ENCODE data around the gene INPP5A. TPM values are rescaled to one million over a fixed set of nuclear protein-coding genes. Genes with fewer than 3 reads are reported as not detected.

Gene INPP5A
- total RNA-seq, 1 donor from 2014 or later, result 29.5 TPM

DNA sequence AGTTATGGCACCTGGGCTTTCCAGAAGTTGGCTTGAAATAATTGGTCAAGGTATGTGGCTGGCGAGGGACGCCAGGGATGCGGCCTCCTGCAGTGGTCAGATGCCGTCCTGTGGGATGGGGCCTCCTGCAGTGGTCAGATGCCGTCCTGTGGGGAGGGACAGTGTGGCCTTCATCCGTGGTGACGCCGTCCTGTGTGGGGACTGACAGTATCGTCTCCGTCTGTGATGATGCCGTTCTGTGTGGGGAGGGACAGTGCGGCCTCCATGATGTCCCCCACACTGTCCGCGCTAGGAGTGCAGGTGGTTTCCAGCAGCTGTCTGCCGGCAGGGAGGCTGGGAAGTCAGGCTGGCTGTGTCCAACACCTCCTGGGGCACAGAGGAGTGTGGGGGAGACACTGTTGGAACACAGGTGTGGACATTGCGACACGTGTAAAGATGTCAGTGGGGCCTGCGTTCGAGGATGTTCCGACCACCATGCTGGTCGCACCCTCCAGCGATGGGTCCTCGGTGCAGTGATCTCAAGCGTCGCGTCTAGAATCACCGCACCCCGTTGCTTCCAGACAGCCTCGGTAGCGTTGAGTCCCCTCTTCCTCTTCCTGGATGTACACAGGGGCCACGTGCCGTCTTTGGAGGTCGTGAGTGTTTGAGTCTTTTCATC is 52.6 kb downstream of the INPP5A start:
- FAIRE-seq, result no peak
- Histone ChIP-seq H3K4me3 (ENCODE audit: low read depth, low read length) (no peak overlapping the region), H3K27me3 (ENCODE audit: control insufficient read depth, insufficient read depth, low read length) (no peaks in the 10 kb centered on the region), H3K36me3 (ENCODE audit: control insufficient read depth, insufficient read depth, low read length) (no peaks in the 10 kb centered on the region)
- TF ChIP-seq, protein P1, sequence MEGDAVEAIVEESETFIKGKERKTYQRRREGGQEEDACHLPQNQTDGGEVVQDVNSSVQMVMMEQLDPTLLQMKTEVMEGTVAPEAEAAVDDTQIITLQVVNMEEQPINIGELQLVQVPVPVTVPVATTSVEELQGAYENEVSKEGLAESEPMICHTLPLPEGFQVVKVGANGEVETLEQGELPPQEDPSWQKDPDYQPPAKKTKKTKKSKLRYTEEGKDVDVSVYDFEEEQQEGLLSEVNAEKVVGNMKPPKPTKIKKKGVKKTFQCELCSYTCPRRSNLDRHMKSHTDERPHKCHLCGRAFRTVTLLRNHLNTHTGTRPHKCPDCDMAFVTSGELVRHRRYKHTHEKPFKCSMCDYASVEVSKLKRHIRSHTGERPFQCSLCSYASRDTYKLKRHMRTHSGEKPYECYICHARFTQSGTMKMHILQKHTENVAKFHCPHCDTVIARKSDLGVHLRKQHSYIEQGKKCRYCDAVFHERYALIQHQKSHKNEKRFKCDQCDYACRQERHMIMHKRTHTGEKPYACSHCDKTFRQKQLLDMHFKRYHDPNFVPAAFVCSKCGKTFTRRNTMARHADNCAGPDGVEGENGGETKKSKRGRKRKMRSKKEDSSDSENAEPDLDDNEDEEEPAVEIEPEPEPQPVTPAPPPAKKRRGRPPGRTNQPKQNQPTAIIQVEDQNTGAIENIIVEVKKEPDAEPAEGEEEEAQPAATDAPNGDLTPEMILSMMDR (IDR thresholded peaks at IDR 0.05; ENCODE audit: insufficient read depth, low read length, severe bottlenecking), result no peak
- DNase-seq (ENCODE audit: low read depth), result no peak

DNA sequence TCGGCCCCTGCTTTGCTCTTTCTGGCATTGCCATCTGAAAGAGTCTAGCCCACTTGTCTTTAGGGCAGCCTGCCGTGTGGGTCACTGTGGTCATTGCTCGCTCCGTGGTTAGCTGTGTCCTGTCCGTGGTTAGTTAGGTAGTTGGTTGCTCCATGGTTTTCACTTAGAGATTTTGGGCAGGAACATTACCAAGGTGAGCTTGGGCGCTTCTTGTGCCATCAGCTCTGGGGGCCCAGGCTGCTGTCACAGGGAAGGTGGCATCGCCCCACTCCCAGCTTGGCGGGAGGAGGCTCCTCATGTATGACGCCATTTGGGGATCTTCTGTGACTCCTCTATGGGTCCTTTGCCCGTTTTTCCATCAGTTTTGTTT is 53.1 kb downstream of the INPP5A start:
- Histone ChIP-seq H3K36me3 (ENCODE audit: control insufficient read depth, insufficient read depth, low read length) (no peaks in the 10 kb centered on the region), H3K27me3 (ENCODE audit: control insufficient read depth, insufficient read depth, low read length) (no peaks in the 10 kb centered on the region), H3K4me3 (ENCODE audit: low read depth, low read length) (no peak overlapping the region)
- TF ChIP-seq, protein P1 (IDR thresholded peaks at IDR 0.05; ENCODE audit: insufficient read depth, low read length, severe bottlenecking), result no peak
- FAIRE-seq, result no peak
- DNase-seq (ENCODE audit: low read depth), result no peak

DNA sequence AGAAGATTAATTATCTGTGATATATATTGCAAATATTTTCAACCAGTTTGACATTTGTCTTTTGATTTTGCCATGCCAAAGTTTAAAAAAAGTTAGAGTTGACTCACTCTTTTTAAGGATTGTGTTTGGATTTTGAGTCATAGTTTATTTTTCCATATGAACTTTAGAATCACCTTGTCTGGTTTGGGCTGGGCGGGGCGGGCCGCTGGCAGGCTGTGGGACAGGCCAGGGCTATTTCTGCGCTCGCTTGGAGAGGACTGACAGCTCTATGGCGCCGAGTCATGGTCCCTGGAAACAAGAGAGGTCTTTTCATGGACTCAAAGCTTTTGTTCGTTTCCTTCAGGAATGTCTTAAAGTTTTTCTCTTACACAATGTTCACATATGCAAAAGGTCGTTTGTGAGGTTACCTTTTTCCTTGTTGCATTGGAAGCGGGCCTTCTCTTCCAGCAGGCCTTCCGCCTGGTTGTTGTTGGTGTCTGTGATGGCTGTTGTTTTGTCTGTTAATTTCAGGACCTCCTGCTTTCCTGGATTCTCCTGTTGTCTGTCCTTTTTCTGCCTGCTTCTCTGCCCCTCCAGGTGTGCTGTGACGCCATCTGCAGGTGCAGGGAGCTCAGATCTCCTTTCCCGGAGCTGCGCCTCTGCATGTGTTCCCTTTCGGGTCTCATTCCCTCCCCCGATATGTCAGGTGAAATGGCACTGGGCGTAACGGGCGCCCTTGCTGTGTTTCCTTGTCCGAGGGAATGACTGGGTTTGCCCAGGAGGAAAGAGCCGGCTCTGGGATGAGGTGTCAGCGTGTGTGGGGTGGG is 53.8 kb downstream of the INPP5A start:
- DNase-seq (ENCODE audit: low read depth), result peak; percentile 86
- FAIRE-seq, result no peak
- Histone ChIP-seq H3K36me3 (ENCODE audit: control insufficient read depth, insufficient read depth, low read length) (no peaks in the 10 kb centered on the region), H3K27me3 (ENCODE audit: control insufficient read depth, insufficient read depth, low read length) (no peaks in the 10 kb centered on the region), H3K4me3 (ENCODE audit: low read depth, low read length) (no peak overlapping the region)
- TF ChIP-seq, protein P1 (IDR thresholded peaks at IDR 0.05; ENCODE audit: insufficient read depth, low read length, severe bottlenecking), result peak; percentile 15

DNA sequence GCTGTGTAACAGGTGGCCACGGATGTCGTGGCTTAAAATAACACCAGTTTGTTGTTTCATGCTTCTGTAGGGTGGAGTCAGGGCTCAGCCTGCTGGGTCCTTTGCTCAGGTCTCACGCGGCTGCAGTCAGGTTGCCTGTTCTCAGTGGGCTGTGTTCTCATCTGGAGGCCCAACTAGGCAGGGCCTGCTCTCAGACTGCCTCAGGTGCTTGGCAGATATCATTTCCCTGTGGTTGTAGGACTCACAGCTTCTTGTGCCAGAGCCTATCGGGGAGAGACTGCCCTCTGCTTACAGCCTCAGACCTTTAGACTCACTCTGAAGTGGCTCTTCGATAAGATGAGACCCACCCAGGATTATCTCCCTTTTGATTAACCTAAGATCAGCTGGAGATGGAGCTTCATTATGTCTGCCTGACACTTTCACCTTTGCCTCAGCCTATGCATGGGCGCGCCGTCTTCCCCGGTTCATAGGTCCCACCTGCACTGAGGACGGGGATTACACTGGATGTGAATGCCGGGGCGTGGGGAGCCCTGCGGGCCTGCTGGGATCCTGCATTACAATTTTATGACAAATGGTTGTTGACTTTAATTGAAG is 55.3 kb downstream of the INPP5A start:
- no peak overlapping the region for H3K4me3 ChIP-seq (ENCODE audit: low read depth, low read length)
- no peaks in the 10 kb centered on the region for H3K27me3 ChIP-seq (ENCODE audit: control insufficient read depth, insufficient read depth, low read length)

DNA sequence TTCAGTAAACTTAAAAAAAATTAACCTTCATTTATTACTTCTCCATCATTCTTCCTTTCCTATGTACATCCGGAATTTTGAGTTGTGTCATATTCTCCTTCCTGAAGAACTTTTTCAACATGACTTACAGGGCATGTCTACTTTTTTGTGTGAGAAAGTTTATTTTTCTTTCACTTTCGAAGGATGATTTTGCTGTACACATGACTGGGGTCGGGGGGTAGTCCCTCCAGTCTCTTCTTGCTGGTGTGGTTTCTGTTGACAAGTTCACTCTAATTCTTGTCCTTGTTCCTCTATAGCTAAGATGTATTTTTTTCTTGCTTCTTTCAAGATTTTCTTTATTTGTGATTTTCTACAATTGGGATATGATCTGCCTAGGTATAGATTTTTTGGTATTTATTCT is 55.8 kb downstream of the INPP5A start:
- Histone ChIP-seq H3K27me3 (ENCODE audit: control insufficient read depth, insufficient read depth, low read length) (no peaks in the 10 kb centered on the region), H3K4me3 (ENCODE audit: low read depth, low read length) (no peak overlapping the region), H3K36me3 (ENCODE audit: control insufficient read depth, insufficient read depth, low read length) (no peaks in the 10 kb centered on the region)
- TF ChIP-seq, protein P1 (IDR thresholded peaks at IDR 0.05; ENCODE audit: insufficient read depth, low read length, severe bottlenecking), result no peak
- no peak for DNase-seq (ENCODE audit: low read depth)
- FAIRE-seq, result no peak

More for the DNA sequence above, 55.3 kb downstream of the INPP5A start:
- FAIRE-seq (peak; percentile 40), DNase-seq (ENCODE audit: low read depth) (no peak)
- no peaks in the 10 kb centered on the region for H3K36me3 ChIP-seq (ENCODE audit: control insufficient read depth, insufficient read depth, low read length)
- TF ChIP-seq, protein P1 (IDR thresholded peaks at IDR 0.05; ENCODE audit: insufficient read depth, low read length, severe bottlenecking), result no peak

Data from bronchial epithelial cell (primary cell).